Keratinocyte (primary cell): Measurements from ENCODE around the gene NUAK2. TPM values are rescaled to one million over a fixed set of nuclear protein-coding genes. Genes with fewer than 3 reads are reported as not detected.

ENCODE experiments used
- DNase-seq: peaks from one replicate; pipeline ENCODE4 v3.0.0-alpha.2; 2011; ENCODE audit warnings: low read depth, missing footprints, low spot score
- FAIRE-seq: peaks from 2 replicates; lab custom pipeline; 2011; peaks lifted over from hg19 to GRCh38; lab: Jason Lieb, UNC
- H2AFZ ChIP-seq: 2 replicates; pipeline ENCODE4 v1.6.0; 2012; ENCODE audit warnings: low read length, control low read depth, inconsistent platforms; ENCODE audit not compliant: control insufficient read depth
- H3K27ac ChIP-seq: 2 replicates; pipeline ENCODE4 v1.5.1; 2011; ENCODE audit warnings: low read length; ENCODE audit not compliant: control insufficient read depth, insufficient read depth
- H3K27me3 ChIP-seq: 3 replicates; pipeline ENCODE4 v1.6.0; 2011; ENCODE audit warnings: low read length; ENCODE audit not compliant: control insufficient read depth, insufficient read depth; ENCODE audit errors: extremely low read depth
- H3K36me3 ChIP-seq, 2 experiments: 2 replicates in 1 of 2; 3 replicates in 1 of 2; pipeline ENCODE4 v1.5.1; 2011; ENCODE audit warnings: low read length in 2 of 2, mild to moderate bottlenecking in 1 of 2; ENCODE audit not compliant: control insufficient read depth in 2 of 2, insufficient read depth in 2 of 2; ENCODE audit errors: extremely low read depth in 1 of 2
- H3K4me1 ChIP-seq: 3 replicates; pipeline ENCODE4 v1.5.1; 2011; ENCODE audit warnings: low read length; ENCODE audit not compliant: control insufficient read depth, insufficient read depth; ENCODE audit errors: extremely low read depth
- H3K4me2 ChIP-seq: 3 replicates; pipeline ENCODE4 v1.6.0; 2011; ENCODE audit warnings: low read depth, low read length; ENCODE audit not compliant: control insufficient read depth, insufficient read depth; ENCODE audit errors: extremely low read depth
- H3K4me3 ChIP-seq, 3 experiments: fragments of 200-600 bp in 1 of 3; sonication (generic) in 1 of 3; 2 replicates in 2 of 3; 3 replicates in 1 of 3; pipeline ENCODE4 v1.5.1; 2011 to 2016; ENCODE audit warnings: low read length in 3 of 3, mild to moderate bottlenecking in 3 of 3, control low read depth in 2 of 3, inconsistent platforms in 1 of 3, low read depth in 1 of 3, mixed read lengths in 1 of 3, mixed run types in 1 of 3, moderate library complexity in 1 of 3; ENCODE audit not compliant: control insufficient read depth in 2 of 3, insufficient read depth in 2 of 3; ENCODE audit errors: extremely low read depth in 1 of 3
- H3K79me2 ChIP-seq: 2 replicates; pipeline ENCODE4 v1.6.0; 2012; ENCODE audit warnings: low read length; ENCODE audit not compliant: control insufficient read depth, insufficient read depth
- H3K9ac ChIP-seq: 3 replicates; pipeline ENCODE4 v1.6.0; 2011; ENCODE audit warnings: low read length; ENCODE audit not compliant: control insufficient read depth, insufficient read depth; ENCODE audit errors: extremely low read depth
- H3K9me1 ChIP-seq: 3 replicates; pipeline ENCODE4 v1.6.0; 2011; ENCODE audit warnings: low read length; ENCODE audit not compliant: control insufficient read depth, insufficient read depth; ENCODE audit errors: extremely low read depth
- H3K9me3 ChIP-seq: 2 replicates; pipeline ENCODE4 v1.5.1; 2012; ENCODE audit warnings: low read depth, low read length; ENCODE audit not compliant: control insufficient read depth
- H4K20me1 ChIP-seq: 3 replicates; pipeline ENCODE4 v1.6.0; 2011; ENCODE audit warnings: low read length; ENCODE audit not compliant: control insufficient read depth, insufficient read depth; ENCODE audit errors: extremely low read depth
- EZH2 ChIP-seq: IDR thresholded peaks from one replicate; pipeline ENCODE4 v1.6.1; 2012; ENCODE audit warnings: inconsistent platforms, mild to moderate bottlenecking, low read length, moderate library complexity
- dilution Hi-C: fragments of 300-500 bp; cut with MboI; formaldehyde crosslinking; loops from one replicate; pipeline ENCODE4 v1.7.0; 2020; ENCODE audit warnings: low sequenced_read_pairs; ENCODE audit not compliant: extremely low pct_ligation_motif_present
- polyA plus RNA-seq, 5 experiments: library from polyadenylated mRNA; depleted of rRNA in 3 of 5; stranded (reverse) in 3 of 5; stranded (forward) in 1 of 5; unstranded in 1 of 5; fragments of >200 nt; gene quantifications; 1 replicate in 1 of 5; 2 replicates in 3 of 5; 3 replicates in 1 of 5; pipeline versions ENCODE4 v1.2.1 to v1.2.3, GENCODE V29; 2011 to 2012; ENCODE audit warnings: missing spikeins in 2 of 5, low read depth in 1 of 5, low replicate concordance in 1 of 5
- TF ChIP-seq, protein P1 (sequence below), 3 experiments: IDR thresholded peaks in 1 of 3; conservative IDR thresholded peaks in 1 of 3; optimal IDR thresholded peaks in 1 of 3; 2 replicates in 2 of 3; 3 replicates in 1 of 3; pipeline versions ENCODE3 to v1.5.1; 2011; ENCODE audit warnings: low read length in 3 of 3, mild to moderate bottlenecking in 3 of 3, moderate library complexity in 2 of 3, control low read depth in 1 of 3, inconsistent platforms in 1 of 3; ENCODE audit not compliant: insufficient read depth in 2 of 3; ENCODE audit errors: extremely low read depth in 1 of 3

Gene NUAK2
- polyA plus RNA-seq, 1 donor (not counting 4 experiments of a cell fraction or from before 2014, with no cell fraction given) = 3.9 TPM

DNA sequence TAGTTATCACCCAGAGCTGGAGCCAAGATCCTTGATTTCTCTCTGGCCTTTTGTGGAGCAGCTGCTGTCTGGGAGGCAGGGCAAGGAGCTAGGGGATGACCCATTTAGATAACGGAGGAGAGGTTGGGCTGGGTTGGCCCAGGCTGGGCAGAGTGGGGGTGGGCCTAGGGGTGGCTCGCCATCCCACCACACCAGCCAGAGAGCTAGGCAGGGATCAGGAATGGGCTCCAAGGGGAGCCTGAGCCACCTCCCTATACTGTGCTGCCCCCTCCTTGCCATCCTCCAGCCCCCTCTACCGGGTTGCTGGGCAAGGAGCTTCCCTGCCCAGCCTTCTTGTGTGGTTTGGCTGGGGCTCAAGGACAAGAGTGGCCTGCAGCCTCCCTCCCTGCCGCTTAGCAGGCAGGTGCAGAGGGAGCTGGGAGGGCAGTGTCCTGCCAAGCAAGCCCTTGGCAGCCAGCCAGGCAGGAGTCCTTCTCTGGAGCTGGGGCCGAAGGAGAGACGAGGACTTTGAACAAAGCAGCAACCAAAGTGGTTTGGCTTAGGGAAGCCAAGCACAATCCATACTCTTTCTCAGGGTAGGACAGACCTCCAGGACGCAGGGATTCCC, 4.1 kb downstream of the NUAK2 start:
- FAIRE-seq (no peak), DNase-seq (no peak)
- Histone ChIP-seq H2AFZ (no peak overlapping the region), H4K20me1 (peaks cover 6% of the 10 kb centered on the region), H3K9me1 (no peaks in the 10 kb centered on the region), H3K4me1 (peaks cover 42% of the 10 kb centered on the region), H3K4me2 (peak overlapping the region; percentile 97), H3K4me3 (peak overlapping the region; percentile 60 to 91 (median 90)), H3K27ac (peak overlapping the region; percentile 89), H3K79me2 (peaks cover 87% of the 10 kb centered on the region), H3K9ac (peak overlapping the region; percentile 54), H3K27me3 (no peaks in the 10 kb centered on the region), H3K36me3 (peaks cover under 1 to 5% of the 10 kb centered on the region in 2 experiments), H3K9me3 (no peaks in the 10 kb centered on the region)
- dilution Hi-C loops = no loop called here
- TF ChIP-seq, protein P1, sequence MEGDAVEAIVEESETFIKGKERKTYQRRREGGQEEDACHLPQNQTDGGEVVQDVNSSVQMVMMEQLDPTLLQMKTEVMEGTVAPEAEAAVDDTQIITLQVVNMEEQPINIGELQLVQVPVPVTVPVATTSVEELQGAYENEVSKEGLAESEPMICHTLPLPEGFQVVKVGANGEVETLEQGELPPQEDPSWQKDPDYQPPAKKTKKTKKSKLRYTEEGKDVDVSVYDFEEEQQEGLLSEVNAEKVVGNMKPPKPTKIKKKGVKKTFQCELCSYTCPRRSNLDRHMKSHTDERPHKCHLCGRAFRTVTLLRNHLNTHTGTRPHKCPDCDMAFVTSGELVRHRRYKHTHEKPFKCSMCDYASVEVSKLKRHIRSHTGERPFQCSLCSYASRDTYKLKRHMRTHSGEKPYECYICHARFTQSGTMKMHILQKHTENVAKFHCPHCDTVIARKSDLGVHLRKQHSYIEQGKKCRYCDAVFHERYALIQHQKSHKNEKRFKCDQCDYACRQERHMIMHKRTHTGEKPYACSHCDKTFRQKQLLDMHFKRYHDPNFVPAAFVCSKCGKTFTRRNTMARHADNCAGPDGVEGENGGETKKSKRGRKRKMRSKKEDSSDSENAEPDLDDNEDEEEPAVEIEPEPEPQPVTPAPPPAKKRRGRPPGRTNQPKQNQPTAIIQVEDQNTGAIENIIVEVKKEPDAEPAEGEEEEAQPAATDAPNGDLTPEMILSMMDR (optimal IDR thresholded peaks at IDR 0.05 in 1 of 3, IDR thresholded peaks at IDR 0.05 in 1 of 3, conservative IDR thresholded peaks at IDR 0.05 in 1 of 3; ENCODE audit: extremely low read depth in 1 of 3, insufficient read depth in 2 of 3, low read length in 3 of 3) = peak in 1 of 3 experiments; percentile 37
- TF ChIP-seq EZH2 = no peak

- Histone ChIP-seq H3K79me2 (peaks cover 94% of the 10 kb centered on the region), H3K9me1 (no peaks in the 10 kb centered on the region), H3K4me3 (no peak overlapping the region), H3K27ac (peak overlapping the region; percentile 8), H3K27me3 (no peaks in the 10 kb centered on the region), H2AFZ (no peak overlapping the region), H4K20me1 (peaks cover 6% of the 10 kb centered on the region), H3K9me3 (no peaks in the 10 kb centered on the region), H3K4me2 (peak overlapping the region; percentile 97), H3K9ac (no peak overlapping the region), H3K36me3 (peaks cover 6 to 15% of the 10 kb centered on the region in 2 experiments), H3K4me1 (peaks cover 42% of the 10 kb centered on the region)
- dilution Hi-C loops = no loop called here
- FAIRE-seq (no peak), DNase-seq (no peak)
- no peak for TF ChIP-seq EZH2
- TF ChIP-seq, protein P1 (optimal IDR thresholded peaks at IDR 0.05 in 1 of 3, IDR thresholded peaks at IDR 0.05 in 1 of 3, conservative IDR thresholded peaks at IDR 0.05 in 1 of 3; ENCODE audit: extremely low read depth in 1 of 3, insufficient read depth in 2 of 3, low read length in 3 of 3) = no peak
Measured at GRCh38 chr1:205316161-205316566, 5.4 kb downstream of the NUAK2 start.
